Heart left ventricle (tissue), 16 donors: ENCODE measurements around the gene SFXN1. TPM values are rescaled to one million over a fixed set of nuclear protein-coding genes. Genes with fewer than 3 reads are reported as not detected.

Source experiments
- ATAC-seq, 4 donors: fragments of 200-7000 bp; cut with Tn5 transposase; one replicate each; pipeline ENCODE4 v1.9.1; 2020 to 2022; ENCODE audit warnings: moderate library complexity in 4 of 4, mild to moderate bottlenecking in 3 of 4, moderate number of reproducible peaks in 1 of 4
- DNase-seq, 5 donors: peaks; one replicate each; pipeline ENCODE4 v3.0.0-alpha.2; 2020
- H3K27ac ChIP-seq, 12 donors: fragments of 200-600 bp; sonication (generic) in 4 of 12; one replicate each; pipeline versions ENCODE4 v1.5.0 to v1.8.0; 2016 to 2022; ENCODE audit warnings: mild to moderate bottlenecking in 2 of 12
- H3K27me3 ChIP-seq, 9 donors: fragments of 200-600 bp; sonication (generic) in 2 of 9; one replicate each; pipeline versions ENCODE4 v1.5.1 to v1.8.0; 2016 to 2022; ENCODE audit warnings: mild to moderate bottlenecking in 3 of 9
- H3K36me3 ChIP-seq, 9 donors: fragments of 200-600 bp; sonication (generic) in 2 of 9; one replicate each; pipeline versions ENCODE4 v1.5.0 to v1.8.0; 2018 to 2022; ENCODE audit warnings: mild to moderate bottlenecking in 2 of 9
- H3K4me1 ChIP-seq, 12 donors: fragments of 200-600 bp; sonication (generic) in 4 of 12; one replicate each; pipeline versions ENCODE4 v1.5.0 to v1.8.0; 2016 to 2022; ENCODE audit warnings: mild to moderate bottlenecking in 3 of 12
- H3K4me3 ChIP-seq, 12 donors: fragments of 200-600 bp; sonication (generic) in 4 of 12; one replicate each; pipeline versions ENCODE4 v1.5.0 to v1.8.0; 2017 to 2022; ENCODE audit warnings: mild to moderate bottlenecking in 9 of 12, moderate library complexity in 4 of 12
- H3K9me3 ChIP-seq, 12 donors: fragments of 200-600 bp; sonication (generic) in 4 of 12; one replicate each; pipeline versions ENCODE4 v1.5.0 to v1.8.0; 2016 to 2022; ENCODE audit warnings: mild to moderate bottlenecking in 1 of 12
- POLR2A ChIP-seq, 2 donors: fragments of 450-650 bp; IDR thresholded peaks; one replicate each; pipeline ENCODE4 v1.6.1; 2017; ENCODE audit warnings: antibody characterized with exemption in 2 of 2, mild to moderate bottlenecking in 2 of 2, moderate library complexity in 2 of 2
- WGBS, 4 donors: extraction: QIAGEN DNeasy Blood & Tissue Kit in 2 of 4; methylation state at CpG; one replicate each; pipeline versions ENCODE4 v1.1.5 to v1.1.7; 2013 to 2018; 5-methylcytosine and 5-hydroxymethylcytosine counted together
- intact Hi-C, 10 donors: fragments of 100-400 bp; cut with DNase I; formaldehyde crosslinking; loops; one replicate each; pipeline versions ENCODE4 v1.11.1 to v1.14.2; 2022
- polyA plus RNA-seq, 2 donors: library from polyadenylated mRNA; stranded (reverse); fragments of 200-250 nt; gene quantifications; one replicate each; pipeline ENCODE4 v1.2.3, GENCODE V29; 2013
- total RNA-seq, 9 donors: library from RNA; depleted of rRNA in 2 of 9; stranded (reverse); fragments of >200 nt in 2 of 9; fragmentation: NEBNext Ultra II Directional in 3 of 9; extraction: Animal tissue kit (Norgen Biotek cat#: 25700) in 3 of 9; gene quantifications; one replicate each; pipeline versions ENCODE4 v1.1.0 to v1.2.4, GENCODE V29; 2016 to 2023
- TF ChIP-seq, protein P1 (sequence below), 12 donors: fragments of 200-600 bp; sonication (generic) in 4 of 12; IDR thresholded peaks; one replicate each; pipeline versions ENCODE4 v1.5.0 to v1.8.0; 2018 to 2022; ENCODE audit warnings: antibody characterized with exemption in 12 of 12, mild to moderate bottlenecking in 5 of 12
- donor health status: ischemic (EF 13 %, LVEDD 7.1; RV severe dilation, severe dysfunction).
- donor health status: healthy with polysubstance abuse.
- donor health status: DM: no; HTN: yes; CAD: no.
- donor health status: DM: no; HTN: no; CAD: no.
- donor health status: ischemic (EF 25% LVEDD 6.9; RV normal size, moderate dysfunction).
- donor health status: ischemic (EF 25% LVEDD 5.7; RV mildly dilated, moderate dysfunction).
- donor health status: healthy.
- donor health status: DM: yes; HTN: yes; CAD: no.
- donor health status: ischemic (EF 35%, LVEDD 5.7; RV mildly dilated, moderate dysfunction).
- donor health status: nonischemic (EF 11% LVEDD 7.7; RV severe dilation, severe dysfunction).
- donor health status: DM: yes; HTN: yes; CAD: no.
- donor health status: PGD.
- donor health status: ischemic (EF 29% LVEDD 5.4; RV normal size, mild dysfunction).
- donor health status: nonischemic (EF 23%, LVEDD 6.1; RV moderate dilation, normal function).

SFXN1 gene
- total and polyA plus RNA-seq, 11 donors = 13.8 to 42.9 (median 32.5) TPM

DNA sequence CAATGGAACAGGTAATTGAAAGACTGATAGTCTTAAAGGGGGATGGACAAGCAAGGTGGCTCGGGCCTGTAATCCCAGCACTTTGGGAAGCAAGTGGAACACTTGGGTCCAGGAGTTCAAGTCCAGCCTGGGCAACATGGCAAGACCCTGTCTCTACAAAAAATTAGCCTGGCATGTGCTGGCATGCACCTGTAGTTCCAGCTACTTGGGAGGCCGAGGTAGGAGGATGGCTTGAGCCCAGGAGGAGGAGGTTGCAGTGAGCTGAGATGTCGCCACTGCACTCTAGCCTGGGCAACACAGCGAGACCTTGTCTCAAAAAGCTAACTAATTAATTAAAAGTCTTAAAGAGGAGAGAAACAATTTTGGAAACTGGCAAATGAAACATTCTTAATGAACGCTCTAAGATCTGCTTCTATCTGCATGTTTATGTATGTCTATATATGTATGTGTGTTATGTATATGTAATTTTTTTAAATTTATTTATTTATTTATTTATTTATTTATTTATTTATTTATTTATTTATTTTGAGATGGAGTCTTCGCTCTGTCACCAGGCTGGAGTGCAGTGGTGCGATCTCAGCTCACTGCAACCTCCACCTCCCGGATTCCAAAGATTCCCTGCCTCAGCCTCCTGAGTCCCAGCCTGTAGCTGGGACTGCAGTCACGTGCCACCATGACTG lies 80.6 kb downstream of the SFXN1 start:
- WGBS, 4 donors = 92 to 95% (median 94%) methylated on average over 9 of the region's 9 CpGs
- intact Hi-C loops = no loop called here
- TF ChIP-seq, protein P1, sequence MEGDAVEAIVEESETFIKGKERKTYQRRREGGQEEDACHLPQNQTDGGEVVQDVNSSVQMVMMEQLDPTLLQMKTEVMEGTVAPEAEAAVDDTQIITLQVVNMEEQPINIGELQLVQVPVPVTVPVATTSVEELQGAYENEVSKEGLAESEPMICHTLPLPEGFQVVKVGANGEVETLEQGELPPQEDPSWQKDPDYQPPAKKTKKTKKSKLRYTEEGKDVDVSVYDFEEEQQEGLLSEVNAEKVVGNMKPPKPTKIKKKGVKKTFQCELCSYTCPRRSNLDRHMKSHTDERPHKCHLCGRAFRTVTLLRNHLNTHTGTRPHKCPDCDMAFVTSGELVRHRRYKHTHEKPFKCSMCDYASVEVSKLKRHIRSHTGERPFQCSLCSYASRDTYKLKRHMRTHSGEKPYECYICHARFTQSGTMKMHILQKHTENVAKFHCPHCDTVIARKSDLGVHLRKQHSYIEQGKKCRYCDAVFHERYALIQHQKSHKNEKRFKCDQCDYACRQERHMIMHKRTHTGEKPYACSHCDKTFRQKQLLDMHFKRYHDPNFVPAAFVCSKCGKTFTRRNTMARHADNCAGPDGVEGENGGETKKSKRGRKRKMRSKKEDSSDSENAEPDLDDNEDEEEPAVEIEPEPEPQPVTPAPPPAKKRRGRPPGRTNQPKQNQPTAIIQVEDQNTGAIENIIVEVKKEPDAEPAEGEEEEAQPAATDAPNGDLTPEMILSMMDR (IDR thresholded peaks at IDR 0.05) = no peak

DNA sequence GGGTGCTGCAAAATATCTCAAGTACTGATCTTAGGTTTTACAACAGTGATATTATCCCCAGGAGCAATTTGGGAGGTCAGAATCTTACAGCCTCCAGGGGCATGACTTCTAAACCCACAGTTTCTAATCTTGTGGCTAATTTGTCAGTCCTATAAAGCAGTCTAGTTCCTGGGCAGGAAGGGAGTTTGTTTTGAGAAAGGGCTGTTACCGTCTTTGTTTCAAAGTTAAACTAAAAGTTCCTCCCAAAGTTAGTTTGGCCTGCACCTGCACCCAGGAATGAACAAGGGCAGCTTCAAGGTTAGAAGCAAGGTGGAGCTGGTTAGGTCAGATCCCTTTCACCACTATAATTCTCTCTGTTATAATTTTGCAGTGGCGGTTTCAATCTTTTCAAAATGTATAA lies 81.7 kb downstream of the SFXN1 start:
- no peak for ATAC-seq
- no peaks in the 10 kb centered on the region for H3K27me3 ChIP-seq
- H3K4me3 ChIP-seq = no peak overlapping the region
- H3K27ac ChIP-seq = no peak overlapping the region
- no peaks in the 10 kb centered on the region for H3K36me3 ChIP-seq
- intact Hi-C loops = no loop called here
- TF ChIP-seq, protein P1 (IDR thresholded peaks at IDR 0.05) = no peak
- TF ChIP-seq POLR2A (IDR thresholded peaks at IDR 0.05) = no peak
- no peak for DNase-seq
- H3K4me1 ChIP-seq = no peaks in the 10 kb centered on the region
- WGBS, 4 donors = 59 to 72% (median 68%) methylated on average over 2 of the region's 2 CpGs
- H3K9me3 ChIP-seq = no peaks in the 10 kb centered on the region

More for the DNA sequence above, 80.6 kb downstream of the SFXN1 start:
- Histone ChIP-seq H3K4me1 (no peaks in the 10 kb centered on the region), H3K4me3 (no peak overlapping the region), H3K9me3 (no peaks in the 10 kb centered on the region), H3K27ac (no peak overlapping the region), H3K36me3 (no peaks in the 10 kb centered on the region), H3K27me3 (peaks cover 0 to 3% (median 0%) of the 10 kb centered on the region in 9 donors)
- DNase-seq = no peak
- no peak for ATAC-seq

DNA sequence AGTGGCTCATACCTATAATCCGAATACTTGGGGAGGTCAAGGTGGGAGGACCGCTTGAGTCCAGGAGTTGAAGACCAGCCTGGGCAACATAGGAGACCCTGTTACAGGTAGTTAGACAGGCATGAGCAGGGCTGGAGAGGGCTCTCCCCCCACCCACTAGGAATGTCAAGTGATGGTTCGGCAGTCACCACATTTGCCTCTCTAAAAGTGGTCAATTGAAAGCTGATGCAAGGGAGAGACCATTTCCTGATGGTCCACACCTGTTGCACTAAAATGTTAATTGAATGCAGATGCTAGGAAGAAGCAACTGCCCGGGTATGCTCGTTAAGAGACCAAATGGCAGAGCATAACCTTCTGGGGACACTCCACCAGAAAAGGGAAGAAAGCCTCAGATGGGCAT lies 82.7 kb downstream of the SFXN1 start:
- intact Hi-C loops = no loop called here
- WGBS, 4 donors = 67 to 78% (median 76%) methylated on average over 5 of the region's 5 CpGs
- Histone ChIP-seq H3K27me3 (no peaks in the 10 kb centered on the region), H3K9me3 (no peaks in the 10 kb centered on the region), H3K36me3 (no peaks in the 10 kb centered on the region), H3K4me3 (no peak overlapping the region), H3K4me1 (peaks cover 0 to 4% (median 0%) of the 10 kb centered on the region in 12 donors), H3K27ac (no peak overlapping the region)
- DNase-seq (no peak), ATAC-seq (no peak)
- no peak for TF ChIP-seq POLR2A (IDR thresholded peaks at IDR 0.05)
- TF ChIP-seq, protein P1 (IDR thresholded peaks at IDR 0.05) = no peak

DNA sequence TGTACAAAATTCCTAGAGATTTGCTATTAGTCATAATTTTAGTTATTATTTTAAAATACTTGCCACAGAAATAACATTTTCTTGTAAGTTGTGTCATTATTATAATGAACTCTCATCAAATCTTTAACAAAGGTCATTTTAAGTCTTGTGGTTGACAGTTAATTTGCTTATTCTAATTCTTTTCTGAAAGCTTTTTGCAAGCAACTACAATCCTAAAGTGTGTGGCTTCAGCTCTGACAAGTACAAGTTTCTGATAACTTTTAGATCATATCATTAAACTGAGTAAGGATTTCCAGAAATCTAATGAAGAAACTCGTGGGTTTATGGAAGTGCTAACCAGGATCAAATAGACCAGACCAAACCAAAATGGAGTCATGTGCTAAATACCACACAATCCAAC lies 86.4 kb downstream of the SFXN1 start:
- no peaks in the 10 kb centered on the region for H3K9me3 ChIP-seq
- 51 to 57% (median 53%) methylated on average over 1 of the region's 1 CpG for WGBS, 4 donors
- DNase-seq (no peak), ATAC-seq (no peak)
- no peak overlapping the region for H3K27ac ChIP-seq
- intact Hi-C loops = no loop called here
- H3K27me3 ChIP-seq = no peaks in the 10 kb centered on the region
- H3K4me1 ChIP-seq = peaks cover 0 to 6% (median 0%) of the 10 kb centered on the region in 12 donors
- no peaks in the 10 kb centered on the region for H3K36me3 ChIP-seq
- TF ChIP-seq POLR2A (IDR thresholded peaks at IDR 0.05) = no peak
- TF ChIP-seq, protein P1 (IDR thresholded peaks at IDR 0.05) = no peak
- no peak overlapping the region for H3K4me3 ChIP-seq
